ENCODE measurements around the gene DPYD.

The DPYD gene

GRCh38 chr1:97128426-97128825 is 792.4 kb downstream of the DPYD start:
- no peaks in the 10 kb centered on the region for H3K36me3 Mint-ChIP-seq (ENCODE audit: low read depth)
- H3K27me3 Mint-ChIP-seq (ENCODE audit: low read depth, poor library complexity): no peaks in the 10 kb centered on the region
- H3K27ac Mint-ChIP-seq: no peak overlapping the region
- H3K9me3 Mint-ChIP-seq: no peaks in the 10 kb centered on the region
- DNase-seq: no peak
- H3K4me3 Mint-ChIP-seq: no peak overlapping the region
- no peaks in the 10 kb centered on the region for H3K4me1 Mint-ChIP-seq
- TF ChIP-seq CTCF (IDR thresholded peaks at IDR 0.05): no peak

GRCh38 chr1:97123717-97124431 is 797.0 kb downstream of the DPYD start:
- no peak for TF ChIP-seq CTCF (IDR thresholded peaks at IDR 0.05)

GRCh38 chr1:97120806-97121205 is 800.0 kb downstream of the DPYD start:
- TF ChIP-seq CTCF (IDR thresholded peaks at IDR 0.05): no peak
- H3K9me3 Mint-ChIP-seq: no peaks in the 10 kb centered on the region
- H3K27me3 Mint-ChIP-seq (ENCODE audit: low read depth, poor library complexity): no peaks in the 10 kb centered on the region
- H3K4me3 Mint-ChIP-seq: no peak overlapping the region
- H3K36me3 Mint-ChIP-seq (ENCODE audit: low read depth): no peaks in the 10 kb centered on the region
- H3K4me1 Mint-ChIP-seq: peaks cover 18% of the 10 kb centered on the region
- no peak for DNase-seq
- no peak overlapping the region for H3K27ac Mint-ChIP-seq

More at GRCh38 chr1:97123717-97124431, 797.0 kb downstream of the DPYD start:
- H3K27ac Mint-ChIP-seq: no peak overlapping the region
- H3K9me3 Mint-ChIP-seq: no peaks in the 10 kb centered on the region
- DNase-seq: no peak
- H3K36me3 Mint-ChIP-seq (ENCODE audit: low read depth): no peaks in the 10 kb centered on the region
- H3K4me3 Mint-ChIP-seq: no peak overlapping the region
- H3K27me3 Mint-ChIP-seq (ENCODE audit: low read depth, poor library complexity): no peaks in the 10 kb centered on the region
- peaks cover 18% of the 10 kb centered on the region for H3K4me1 Mint-ChIP-seq

- H3K4me3 Mint-ChIP-seq: no peak overlapping the region
Observed at GRCh38 chr1:97119260-97120158, 801.3 kb downstream of the DPYD start.

GRCh38 chr1:97114842-97115241 is 806.0 kb downstream of the DPYD start:
- H3K9me3 Mint-ChIP-seq: no peaks in the 10 kb centered on the region

More at GRCh38 chr1:97119260-97120158, 801.3 kb downstream of the DPYD start:
- no peak for DNase-seq
- no peaks in the 10 kb centered on the region for H3K9me3 Mint-ChIP-seq
- H3K4me1 Mint-ChIP-seq: peaks cover 18% of the 10 kb centered on the region
- TF ChIP-seq CTCF (IDR thresholded peaks at IDR 0.05): no peak
- no peaks in the 10 kb centered on the region for H3K27me3 Mint-ChIP-seq (ENCODE audit: low read depth, poor library complexity)
- no peaks in the 10 kb centered on the region for H3K36me3 Mint-ChIP-seq (ENCODE audit: low read depth)
- H3K27ac Mint-ChIP-seq: peak overlapping the region; percentile 43

More at GRCh38 chr1:97114842-97115241, 806.0 kb downstream of the DPYD start:
- peaks cover 9% of the 10 kb centered on the region for H3K4me1 Mint-ChIP-seq
- no peak for TF ChIP-seq CTCF (IDR thresholded peaks at IDR 0.05)
- H3K36me3 Mint-ChIP-seq (ENCODE audit: low read depth): no peaks in the 10 kb centered on the region
- H3K27ac Mint-ChIP-seq: no peak overlapping the region
- H3K4me3 Mint-ChIP-seq: no peak overlapping the region
- no peak for DNase-seq
- H3K27me3 Mint-ChIP-seq (ENCODE audit: low read depth, poor library complexity): no peaks in the 10 kb centered on the region

Data from nephron progenitor cell (in vitro differentiated cells).